Measurements from ENCODE around the gene MTFMT.

The MTFMT gene

GRCh38 chr15:64990168-64990470, 39.3 kb downstream of the MTFMT start:
- TF ChIP-seq, protein P1, sequence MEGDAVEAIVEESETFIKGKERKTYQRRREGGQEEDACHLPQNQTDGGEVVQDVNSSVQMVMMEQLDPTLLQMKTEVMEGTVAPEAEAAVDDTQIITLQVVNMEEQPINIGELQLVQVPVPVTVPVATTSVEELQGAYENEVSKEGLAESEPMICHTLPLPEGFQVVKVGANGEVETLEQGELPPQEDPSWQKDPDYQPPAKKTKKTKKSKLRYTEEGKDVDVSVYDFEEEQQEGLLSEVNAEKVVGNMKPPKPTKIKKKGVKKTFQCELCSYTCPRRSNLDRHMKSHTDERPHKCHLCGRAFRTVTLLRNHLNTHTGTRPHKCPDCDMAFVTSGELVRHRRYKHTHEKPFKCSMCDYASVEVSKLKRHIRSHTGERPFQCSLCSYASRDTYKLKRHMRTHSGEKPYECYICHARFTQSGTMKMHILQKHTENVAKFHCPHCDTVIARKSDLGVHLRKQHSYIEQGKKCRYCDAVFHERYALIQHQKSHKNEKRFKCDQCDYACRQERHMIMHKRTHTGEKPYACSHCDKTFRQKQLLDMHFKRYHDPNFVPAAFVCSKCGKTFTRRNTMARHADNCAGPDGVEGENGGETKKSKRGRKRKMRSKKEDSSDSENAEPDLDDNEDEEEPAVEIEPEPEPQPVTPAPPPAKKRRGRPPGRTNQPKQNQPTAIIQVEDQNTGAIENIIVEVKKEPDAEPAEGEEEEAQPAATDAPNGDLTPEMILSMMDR (IDR thresholded peaks at IDR 0.05; ENCODE audit: low read depth, low read length, missing control alignments) = no peak
- DNase-seq (ENCODE audit: low read depth) = no peak
- in situ Hi-C loops (cut with HindIII; ENCODE audit: low sequenced_read_pairs) = no loop called here
- H3K4me3 ChIP-seq (ENCODE audit: low read depth, low read length) = peak overlapping the region; percentile 77

GRCh38 chr15:64989416-64990167, 39.8 kb downstream of the MTFMT start, which contains the start of gene SPG21:
SPG21 (minus strand) TSS chr15:64989914; CDS start chr15:64983569, 6,345 bp downstream.
- DNase-seq (ENCODE audit: low read depth) = peak; percentile 72
- peak within 1 kb of the TSS; percentile 77 for H3K4me3 ChIP-seq (ENCODE audit: low read depth, low read length)
- in situ Hi-C loops (cut with HindIII; ENCODE audit: low sequenced_read_pairs) = loop anchor here (5.0 kb wide), 1 partner anchor 47 kb away; no protein-coding TSS in a partner anchor
- TF ChIP-seq, protein P1 (IDR thresholded peaks at IDR 0.05; ENCODE audit: low read depth, low read length, missing control alignments) = no peak

- H3K4me3 ChIP-seq (ENCODE audit: low read depth, low read length) = no peak overlapping the region
- TF ChIP-seq, protein P1 (IDR thresholded peaks at IDR 0.05; ENCODE audit: low read depth, low read length, missing control alignments) = no peak
- no peak for DNase-seq (ENCODE audit: low read depth)
- in situ Hi-C loops (cut with HindIII; ENCODE audit: low sequenced_read_pairs) = loop anchor here (5.0 kb wide), 1 partner anchor 45 kb away; no protein-coding TSS in a partner anchor
Observed at GRCh38 chr15:64987136-64987535, 42.3 kb downstream of the MTFMT start.

GRCh38 chr15:64985366-64986033, 43.9 kb downstream of the MTFMT start:
- no peak for DNase-seq (ENCODE audit: low read depth)

GRCh38 chr15:64982472-64982871, 47.0 kb downstream of the MTFMT start:
- in situ Hi-C loops (cut with HindIII; ENCODE audit: low sequenced_read_pairs) = no loop called here
- DNase-seq (ENCODE audit: low read depth) = no peak
- H3K4me3 ChIP-seq (ENCODE audit: low read depth, low read length) = no peak overlapping the region
- TF ChIP-seq, protein P1 (IDR thresholded peaks at IDR 0.05; ENCODE audit: low read depth, low read length, missing control alignments) = no peak

More at GRCh38 chr15:64985366-64986033, 43.9 kb downstream of the MTFMT start:
- H3K4me3 ChIP-seq (ENCODE audit: low read depth, low read length) = no peak overlapping the region
- TF ChIP-seq, protein P1 (IDR thresholded peaks at IDR 0.05; ENCODE audit: low read depth, low read length, missing control alignments) = no peak
- in situ Hi-C loops (cut with HindIII; ENCODE audit: low sequenced_read_pairs) = loop anchor here (5.0 kb wide), 1 partner anchor 43 kb away; no protein-coding TSS in a partner anchor

DNA sequence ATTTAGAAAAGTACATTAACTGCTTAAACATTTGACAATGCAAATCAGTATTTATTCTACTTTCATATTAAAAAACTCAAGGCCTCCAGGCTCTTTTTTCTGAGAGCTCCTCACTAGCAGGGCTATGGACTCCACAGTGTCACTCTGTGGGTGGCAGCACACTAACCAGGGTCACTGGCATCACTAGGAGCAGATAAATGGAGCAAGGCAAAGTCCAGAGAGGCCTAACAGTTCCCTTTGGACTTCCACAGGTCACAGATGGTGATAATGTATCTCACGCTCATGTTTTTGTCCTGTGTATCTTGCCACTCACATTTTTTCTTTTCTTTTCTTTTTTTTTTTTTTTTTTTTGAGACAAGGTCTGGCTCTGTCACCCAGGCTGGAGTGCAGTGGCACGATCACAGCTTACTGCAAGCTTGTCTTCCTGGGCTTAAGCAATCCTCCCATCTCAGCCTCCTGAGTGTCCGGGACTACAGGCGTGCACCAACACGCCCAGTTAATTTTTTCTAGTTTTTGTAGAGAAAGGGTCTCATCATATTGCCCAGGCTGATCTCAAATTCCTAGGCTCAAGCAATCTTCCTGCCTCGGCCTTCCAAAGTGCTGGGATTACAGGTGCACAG, 47.5 kb downstream of the MTFMT start:
- TF ChIP-seq, protein P1 (IDR thresholded peaks at IDR 0.05; ENCODE audit: low read depth, low read length, missing control alignments) = no peak
- H3K4me3 ChIP-seq (ENCODE audit: low read depth, low read length) = no peak overlapping the region
- no peak for DNase-seq (ENCODE audit: low read depth)
- in situ Hi-C loops (cut with HindIII; ENCODE audit: low sequenced_read_pairs) = no loop called here

All from astrocyte of the cerebellum (primary cell).